HG02870 (cell line): ENCODE results near the gene METTL9.
A peak's percentile ranks its signal among the peaks of the same experiment; 100 is the strongest.
"Not testable (repeated sequence)": the region's sequence is repeated elsewhere in the genome, so short reads cannot be mapped to it uniquely, and the experiment has no call there.

Experiments used
- ATAC-seq: cut with Tn5 transposase; IDR thresholded peaks from one replicate; pipeline ENCODE4 v1.9.1; 2021; ENCODE audit warnings: mild to moderate bottlenecking, moderate library complexity; ENCODE audit not compliant: unreplicated experiment

Gene METTL9

GRCh38 chr16:21656795-21657768 lies 57.7 kb downstream of the METTL9 start:
- ATAC-seq = peak; percentile 44

GRCh38 chr16:21659124-21659523 lies 59.7 kb downstream of the METTL9 start:
- ATAC-seq = no peak

DNA sequence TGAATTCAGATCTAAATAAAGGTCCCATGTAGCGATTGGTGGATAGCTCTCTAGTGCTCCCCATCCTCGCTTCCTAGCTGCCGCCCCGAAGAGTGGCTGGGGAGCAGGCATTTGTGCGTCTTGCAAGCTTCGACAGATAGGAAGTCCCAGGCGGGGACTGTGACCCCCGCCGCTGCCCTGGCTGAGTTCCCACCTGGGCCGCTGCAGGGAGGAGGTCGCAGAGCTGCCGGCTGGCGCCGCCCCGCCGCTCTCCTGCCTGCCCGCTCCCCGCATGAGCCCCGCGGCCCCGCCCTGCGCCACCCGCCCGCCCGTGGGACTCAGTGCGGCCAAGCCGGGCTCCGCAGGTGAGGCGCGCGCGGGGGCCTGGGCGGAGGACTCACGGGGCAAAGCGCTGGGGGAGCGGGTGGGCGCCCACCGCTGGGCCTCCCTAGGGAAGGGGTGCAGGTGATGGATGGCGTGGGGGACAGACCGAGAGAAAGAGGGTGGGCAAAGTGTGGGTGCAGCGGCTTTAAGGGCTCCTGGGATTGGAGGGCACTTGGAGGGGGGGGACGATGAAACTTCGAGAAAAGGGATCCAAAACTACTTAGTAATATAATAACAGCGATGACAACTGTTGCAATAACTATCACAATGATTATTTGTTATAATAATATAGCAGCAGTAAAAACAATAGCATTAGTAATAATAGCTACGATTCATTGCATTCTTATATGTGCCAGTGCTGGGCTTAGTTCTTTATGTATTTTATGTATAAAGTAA lies 64.7 kb downstream of the METTL9 start, which contains the start of gene OTOA:
Gene OTOA, plus strand, starts transcription at position 80 of the 759 bp plus-strand sequence. CDS start 14,547 bp downstream, outside the sequence.
- no peak for ATAC-seq

DNA sequence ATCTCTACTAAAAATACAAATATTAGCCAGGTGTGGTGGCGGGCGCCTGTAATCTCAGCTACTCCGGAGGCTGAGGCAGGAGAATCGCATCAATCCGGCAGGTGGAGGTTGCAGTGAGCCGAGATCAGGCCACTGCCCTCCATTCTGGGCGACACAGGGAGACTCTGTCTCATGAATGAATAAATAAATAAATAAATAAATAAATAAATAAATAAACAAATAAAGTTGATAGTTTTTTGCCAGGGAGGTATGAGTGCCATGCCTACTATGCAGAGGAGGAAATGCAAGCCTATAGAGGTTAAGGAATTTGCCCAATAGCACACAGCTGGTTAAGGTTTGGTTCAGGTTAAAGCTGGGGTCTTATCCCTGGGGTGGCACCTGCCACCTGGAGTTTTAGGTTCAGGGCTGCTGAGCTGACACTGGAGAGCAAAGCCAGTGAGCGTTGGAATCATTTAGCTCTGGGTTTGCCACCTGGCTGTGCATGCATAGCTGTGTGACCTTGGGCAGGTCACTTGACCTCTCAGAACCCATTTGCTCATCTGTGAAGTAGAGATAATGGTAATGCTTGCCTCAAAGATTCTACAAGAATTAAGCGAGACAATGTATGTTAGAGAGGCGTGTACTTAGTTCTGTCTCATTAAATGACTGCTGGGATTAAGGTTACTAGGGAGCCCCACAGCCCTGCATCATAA lies 65.6 kb downstream of the METTL9 start:
- no peak for ATAC-seq

- no peak for ATAC-seq
Observed at GRCh38 chr16:21666772-21667171, 67.4 kb downstream of the METTL9 start.

DNA sequence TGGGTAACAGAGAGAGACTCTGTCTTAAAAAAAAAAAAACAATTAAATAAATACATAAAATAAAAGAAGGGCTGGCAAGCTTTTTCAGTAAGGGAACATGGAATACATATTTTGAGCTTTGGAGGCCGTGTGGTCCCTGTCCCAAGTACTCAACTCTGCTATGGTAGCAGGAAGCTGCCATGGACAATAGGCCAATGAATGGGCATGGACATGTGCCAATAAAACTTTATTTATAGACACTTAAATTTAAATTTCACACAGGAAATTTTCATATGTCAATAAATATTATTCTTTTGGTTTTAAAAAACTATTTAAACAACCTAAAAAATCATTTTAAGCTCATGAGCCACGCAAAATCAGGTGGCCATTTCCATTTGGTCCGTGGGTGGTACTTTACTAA lies 68.2 kb downstream of the METTL9 start:
- no peak for ATAC-seq

DNA sequence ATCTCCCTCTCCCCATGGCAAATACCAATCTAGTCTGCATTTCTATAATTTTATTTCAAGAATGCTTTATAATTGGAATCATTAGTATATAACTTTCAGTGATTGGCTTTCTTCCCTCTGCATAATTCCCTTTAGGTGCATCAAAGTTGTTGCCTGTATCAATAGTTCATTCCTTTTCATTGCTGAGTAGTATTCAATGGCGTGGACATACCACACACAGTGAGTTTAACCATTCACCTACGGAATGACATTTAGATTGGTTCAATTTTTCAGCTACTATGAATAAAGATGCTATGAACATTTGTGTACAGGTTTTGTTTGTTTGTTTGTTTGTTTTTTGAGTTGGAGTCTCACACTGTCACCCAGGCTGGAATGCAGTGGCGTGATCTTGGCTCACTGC lies 74.1 kb downstream of the METTL9 start:
- no peak for ATAC-seq

GRCh38 chr16:21674456-21674855 lies 75.1 kb downstream of the METTL9 start:
- not testable (repeated sequence) for ATAC-seq

GRCh38 chr16:21680714-21681113 lies 81.3 kb downstream of the METTL9 start:
- ATAC-seq = not testable (repeated sequence)

DNA sequence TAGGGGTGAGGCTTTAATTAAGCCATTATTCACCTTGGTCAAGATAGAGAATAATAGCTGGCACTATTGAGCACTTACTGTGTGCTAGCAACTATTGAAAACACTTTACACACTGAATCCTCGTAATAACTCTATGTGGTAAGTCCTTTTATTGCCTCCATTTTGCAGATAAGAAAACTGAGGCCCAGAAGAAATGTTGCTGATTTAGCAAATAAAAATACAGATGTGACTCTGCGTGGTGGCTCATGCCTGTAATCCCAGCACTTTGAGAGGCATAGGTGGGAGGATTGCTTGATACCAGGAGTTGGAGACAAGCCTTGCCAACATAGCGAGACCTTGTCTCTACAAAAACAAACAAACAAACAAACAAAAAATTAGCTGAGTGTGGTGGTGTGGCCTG lies 83.8 kb downstream of the METTL9 start:
- ATAC-seq = no peak

DNA sequence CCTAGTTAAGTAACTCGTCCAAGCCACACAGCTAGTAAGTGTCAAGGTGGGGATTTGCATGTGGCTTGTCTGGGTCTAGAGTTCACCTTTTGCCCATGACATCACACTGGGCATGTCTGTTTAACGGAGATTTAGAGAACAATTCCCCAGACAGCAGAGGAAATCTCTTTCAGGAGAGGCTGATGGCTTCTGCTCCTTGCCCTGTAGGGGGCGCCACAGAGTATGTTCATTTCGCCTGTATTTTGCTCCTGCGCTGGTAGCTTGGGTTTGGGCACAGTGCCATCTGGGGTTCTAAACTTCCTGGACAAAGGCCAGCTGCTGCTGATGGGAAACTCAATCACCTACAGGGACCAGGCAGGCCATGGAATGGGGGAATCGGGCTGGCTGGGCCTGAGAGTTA lies 84.8 kb downstream of the METTL9 start:
- ATAC-seq = no peak

- ATAC-seq = no peak
Observed at GRCh38 chr16:21685034-21685455, 85.7 kb downstream of the METTL9 start.

DNA sequence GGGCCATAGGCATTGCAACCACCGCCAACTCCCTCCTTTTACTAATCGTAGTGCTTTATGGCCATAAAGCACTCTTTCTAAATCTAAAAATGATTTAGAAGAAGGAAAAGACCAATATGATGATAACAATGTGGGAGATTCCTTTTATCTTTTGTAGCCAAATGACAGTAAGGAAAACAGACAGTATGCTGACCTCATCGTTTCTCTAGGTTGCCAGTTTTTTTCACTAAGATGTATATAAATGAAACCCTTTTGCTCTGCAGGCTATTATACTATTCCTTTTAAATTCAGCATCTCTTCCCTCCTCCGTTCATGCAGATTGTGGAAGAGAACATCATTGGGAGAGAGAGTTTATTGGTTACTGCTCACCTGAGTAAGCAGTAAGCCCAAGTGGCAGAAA lies 89.7 kb downstream of the METTL9 start:
- no peak for ATAC-seq

GRCh38 chr16:21690967-21691366 lies 91.6 kb downstream of the METTL9 start:
- ATAC-seq = not testable (repeated sequence)

DNA sequence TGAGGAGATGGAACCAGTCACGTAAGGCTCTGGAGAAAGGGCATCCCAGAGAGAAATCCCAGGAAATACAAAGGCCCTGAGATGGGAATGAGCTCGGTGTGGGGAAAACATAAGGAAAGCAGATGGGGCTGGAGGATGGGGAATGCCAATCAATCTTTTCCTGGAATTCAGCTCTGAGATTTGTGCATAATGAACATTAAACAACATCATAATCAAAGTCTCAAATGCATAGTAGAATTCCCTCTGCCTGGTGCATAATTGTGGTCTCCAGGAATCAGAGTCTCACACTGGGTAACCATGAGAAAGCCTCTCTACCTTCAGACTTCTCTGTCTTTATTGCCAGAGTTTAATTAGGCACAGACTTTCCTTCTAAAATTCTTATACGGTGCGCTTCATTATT lies 95.2 kb downstream of the METTL9 start:
- ATAC-seq = no peak

GRCh38 chr16:21697032-21697431 lies 97.7 kb downstream of the METTL9 start:
- ATAC-seq = no peak

DNA sequence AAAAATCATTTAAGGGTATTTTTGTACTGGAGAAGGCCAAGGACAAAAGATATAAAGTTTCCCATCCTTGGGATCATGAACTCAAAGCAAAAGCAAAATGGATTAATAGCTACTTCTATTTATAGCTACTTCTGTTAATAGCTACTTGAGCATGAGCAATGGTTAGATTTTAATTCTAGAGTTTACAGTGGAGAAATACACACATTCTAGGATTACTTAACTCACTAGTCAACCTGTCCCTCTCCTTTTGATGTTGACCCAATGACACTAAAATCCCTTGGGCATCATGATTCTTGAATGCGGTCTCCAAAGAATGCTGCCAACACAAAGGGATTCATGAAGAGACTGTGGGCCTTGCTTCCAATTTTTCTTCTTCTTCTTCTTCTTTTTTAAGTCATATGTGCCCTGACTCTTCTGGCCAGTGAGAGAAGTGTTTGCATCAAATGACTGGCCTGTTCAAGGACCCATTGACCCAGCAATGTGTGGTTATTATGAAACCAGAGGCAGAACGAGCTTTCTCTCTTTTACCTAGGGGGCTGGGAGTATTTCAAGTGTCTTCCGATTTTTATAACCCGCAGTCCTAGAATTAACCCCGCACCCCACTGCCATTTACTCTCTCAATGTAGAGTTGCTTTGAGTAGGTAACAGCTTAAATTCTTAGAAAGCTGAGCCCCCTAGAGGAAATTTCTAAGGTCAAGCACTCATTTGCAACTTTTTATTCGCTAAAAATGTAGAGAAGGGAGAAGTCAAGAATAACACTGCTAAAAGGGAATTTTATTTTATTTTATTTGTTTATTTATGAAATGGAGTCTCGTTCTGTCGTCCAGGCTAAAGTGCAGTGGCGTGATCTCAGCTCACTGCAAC lies 99.0 kb downstream of the METTL9 start:
- ATAC-seq = no peak

GRCh38 chr16:21701271-21701670 lies 101.9 kb downstream of the METTL9 start:
- no peak for ATAC-seq

DNA sequence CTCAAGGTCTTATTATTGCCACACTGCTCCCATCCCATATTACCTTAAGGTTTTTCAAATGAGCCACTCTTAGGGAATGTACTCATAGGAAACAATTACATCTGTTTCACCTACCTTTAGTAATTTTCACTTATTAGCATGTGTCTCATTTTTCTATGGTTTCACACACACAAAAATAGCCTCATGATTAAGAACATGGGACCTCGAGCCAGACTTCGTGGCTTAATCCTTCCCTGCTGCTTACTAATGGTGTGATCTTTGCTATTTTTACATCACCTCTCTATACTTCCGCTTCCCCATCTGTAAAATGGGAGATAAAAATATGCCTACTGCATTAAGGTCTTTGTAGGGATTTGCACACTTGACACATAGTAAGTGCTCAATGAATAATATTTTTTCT lies 102.9 kb downstream of the METTL9 start:
- no peak for ATAC-seq

GRCh38 chr16:21703156-21703555 lies 103.8 kb downstream of the METTL9 start:
- ATAC-seq = no peak
